ENCODE data around the gene PLA2G2F. TPM values are rescaled to one million over a fixed set of nuclear protein-coding genes. Genes with fewer than 3 reads are reported as not detected.

Gene PLA2G2F
- total and polyA plus RNA-seq, 2 donors = 0.47 to 7.2 TPM

DNA sequence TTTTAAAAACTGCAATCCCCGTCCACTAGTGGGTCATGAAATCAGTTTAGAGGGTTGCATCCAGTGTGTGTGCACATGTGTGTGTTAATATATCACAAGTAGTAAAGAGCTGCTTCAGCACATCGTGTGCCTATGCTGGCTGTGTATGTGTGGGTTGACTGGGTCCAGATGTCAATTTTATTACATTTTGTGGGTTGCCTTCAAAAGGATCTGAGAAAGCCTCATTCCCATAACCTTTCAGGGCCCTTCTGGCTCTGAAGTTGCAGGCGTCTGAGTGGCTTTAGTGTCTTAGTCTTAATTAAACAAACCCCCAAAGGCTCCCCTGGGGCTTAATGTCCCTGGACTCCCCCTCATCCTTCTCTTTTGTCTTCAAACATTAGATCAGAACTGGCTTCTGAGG, 39.6 kb upstream of the PLA2G2F start:
- Histone ChIP-seq H3K27me3 (ENCODE audit: control insufficient read depth in 2 of 2, insufficient read depth in 1 of 2, low read length in 1 of 2) (no peaks in the 10 kb centered on the region), H3K36me3 (ENCODE audit: control insufficient read depth in 2 of 2, insufficient read depth in 2 of 2, low read length in 1 of 2) (no peaks in the 10 kb centered on the region), H3K4me3 (ENCODE audit: low read length in 2 of 2) (no peak overlapping the region), H3K27ac (ENCODE audit: low read depth in 1 of 2, low read length in 1 of 2) (no peak overlapping the region), H3K9me3 (ENCODE audit: control insufficient read depth in 2 of 2, insufficient read depth in 1 of 2, low read length in 1 of 2) (no peaks in the 10 kb centered on the region), H3K4me1 (ENCODE audit: control insufficient read depth in 2 of 2, insufficient read depth in 2 of 2, low read length in 2 of 2) (no peaks in the 10 kb centered on the region)
- 59% methylated on average over 3 of the region's 3 CpGs for WGBS
- DNase-seq (ENCODE audit: low read depth in 6 of 9, low spot score in 9 of 9) = no peak

DNA sequence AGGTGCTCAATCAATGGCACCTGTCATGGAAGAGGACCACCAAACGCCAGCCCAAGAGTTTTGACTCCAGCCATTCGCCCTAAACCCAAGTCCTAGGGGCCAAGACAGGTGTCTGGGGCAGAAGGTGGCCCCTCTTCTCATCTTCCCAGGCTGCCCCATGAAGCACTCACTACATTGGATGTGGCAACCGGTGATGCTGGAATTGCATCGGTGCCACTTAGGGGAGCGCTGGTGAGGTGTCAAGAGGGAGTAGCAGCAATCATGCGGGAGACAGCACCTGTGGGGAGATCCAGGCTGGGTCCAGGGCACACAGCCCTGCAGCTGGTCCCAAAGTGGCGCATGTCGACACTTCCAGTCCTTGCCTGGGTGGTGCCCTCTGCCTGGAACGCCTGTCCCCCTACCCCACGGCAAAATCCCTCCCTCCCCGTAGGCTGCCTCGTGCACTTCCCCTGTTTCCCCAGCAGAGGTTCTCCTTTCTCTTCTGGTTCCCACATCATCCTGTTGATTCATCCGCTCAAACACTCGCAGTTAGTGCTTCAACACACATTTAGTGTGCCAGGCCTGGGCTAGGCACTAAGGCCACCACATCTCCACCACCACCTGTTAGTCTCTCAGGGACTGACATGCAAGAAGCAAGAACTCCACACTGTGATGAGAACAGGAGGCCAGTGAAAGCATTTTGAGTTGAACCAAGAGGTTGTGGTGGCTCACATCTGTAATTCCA, 38.3 kb upstream of the PLA2G2F start:
- WGBS = 48% methylated on average over 14 of the region's 14 CpGs
- H3K4me1 ChIP-seq (ENCODE audit: control insufficient read depth in 2 of 2, insufficient read depth in 2 of 2, low read length in 2 of 2) = no peaks in the 10 kb centered on the region
- H3K4me3 ChIP-seq (ENCODE audit: low read length in 2 of 2) = no peak overlapping the region
- no peaks in the 10 kb centered on the region for H3K36me3 ChIP-seq (ENCODE audit: control insufficient read depth in 2 of 2, insufficient read depth in 2 of 2, low read length in 1 of 2)
- no peaks in the 10 kb centered on the region for H3K9me3 ChIP-seq (ENCODE audit: control insufficient read depth in 2 of 2, insufficient read depth in 1 of 2, low read length in 1 of 2)
- DNase-seq (ENCODE audit: low read depth in 6 of 9, low spot score in 9 of 9) = peak in 1 of 9 donors; percentile 3
- H3K27me3 ChIP-seq (ENCODE audit: control insufficient read depth in 2 of 2, insufficient read depth in 1 of 2, low read length in 1 of 2) = no peaks in the 10 kb centered on the region
- no peak overlapping the region for H3K27ac ChIP-seq (ENCODE audit: low read depth in 1 of 2, low read length in 1 of 2)

DNA sequence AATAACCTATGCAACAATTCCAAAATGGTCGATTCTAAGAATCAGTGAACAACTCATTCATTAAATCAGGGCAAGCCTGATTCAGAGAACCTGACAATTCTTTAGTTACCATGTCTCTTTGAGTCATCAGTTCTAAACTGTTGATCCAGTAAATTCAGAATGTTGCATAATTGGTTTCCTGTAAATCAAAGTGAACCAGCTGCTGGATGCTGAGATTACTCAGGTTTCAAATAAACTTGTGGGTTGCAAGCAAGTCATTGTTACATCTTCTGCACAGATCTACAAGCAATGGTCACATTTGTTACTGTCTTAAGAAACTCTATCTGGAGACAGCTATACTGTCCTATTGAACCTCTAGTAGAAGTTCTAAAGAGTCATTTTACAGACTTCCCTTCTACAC, 36.2 kb upstream of the PLA2G2F start:
- Histone ChIP-seq H3K27me3 (ENCODE audit: control insufficient read depth in 2 of 2, insufficient read depth in 1 of 2, low read length in 1 of 2) (no peaks in the 10 kb centered on the region), H3K27ac (ENCODE audit: low read depth in 1 of 2, low read length in 1 of 2) (no peak overlapping the region), H3K9me3 (ENCODE audit: control insufficient read depth in 2 of 2, insufficient read depth in 1 of 2, low read length in 1 of 2) (no peaks in the 10 kb centered on the region), H3K4me1 (ENCODE audit: control insufficient read depth in 2 of 2, insufficient read depth in 2 of 2, low read length in 2 of 2) (no peaks in the 10 kb centered on the region), H3K36me3 (ENCODE audit: control insufficient read depth in 2 of 2, insufficient read depth in 2 of 2, low read length in 1 of 2) (no peaks in the 10 kb centered on the region), H3K4me3 (ENCODE audit: low read length in 2 of 2) (no peak overlapping the region)
- peak in 1 of 9 donors; percentile 7 for DNase-seq (ENCODE audit: low read depth in 6 of 9, low spot score in 9 of 9)
- WGBS = 90% methylated on average over 1 of the region's 1 CpG

DNA sequence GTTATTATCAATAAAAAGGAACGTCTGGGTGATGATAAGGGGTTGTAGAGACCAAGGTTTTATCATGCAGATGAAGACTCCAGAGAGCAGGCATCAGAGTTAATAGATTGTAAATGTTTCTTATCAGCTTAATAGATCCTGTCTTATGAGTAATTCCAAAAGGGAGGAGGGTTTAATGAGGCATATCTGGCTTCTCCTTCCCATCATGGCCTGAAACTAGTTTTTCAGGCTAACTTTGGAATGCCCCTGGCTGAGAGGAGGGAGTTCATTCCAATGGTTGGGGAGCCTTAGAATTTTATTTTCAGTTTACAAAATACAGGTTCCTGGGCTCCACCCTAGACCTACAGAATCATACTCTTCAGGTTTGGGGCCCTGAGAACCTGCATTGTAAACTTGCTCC, 33.3 kb upstream of the PLA2G2F start:
- 73% methylated on average over 1 of the region's 1 CpG for WGBS
- H3K27me3 ChIP-seq (ENCODE audit: control insufficient read depth in 2 of 2, insufficient read depth in 1 of 2, low read length in 1 of 2) = no peaks in the 10 kb centered on the region
- H3K27ac ChIP-seq (ENCODE audit: low read depth in 1 of 2, low read length in 1 of 2) = no peak overlapping the region
- H3K4me1 ChIP-seq (ENCODE audit: control insufficient read depth in 2 of 2, insufficient read depth in 2 of 2, low read length in 2 of 2) = no peaks in the 10 kb centered on the region
- H3K36me3 ChIP-seq (ENCODE audit: control insufficient read depth in 2 of 2, insufficient read depth in 2 of 2, low read length in 1 of 2) = no peaks in the 10 kb centered on the region
- H3K4me3 ChIP-seq (ENCODE audit: low read length in 2 of 2) = no peak overlapping the region
- DNase-seq (ENCODE audit: low read depth in 6 of 9, low spot score in 9 of 9) = no peak
- no peaks in the 10 kb centered on the region for H3K9me3 ChIP-seq (ENCODE audit: control insufficient read depth in 2 of 2, insufficient read depth in 1 of 2, low read length in 1 of 2)

DNA sequence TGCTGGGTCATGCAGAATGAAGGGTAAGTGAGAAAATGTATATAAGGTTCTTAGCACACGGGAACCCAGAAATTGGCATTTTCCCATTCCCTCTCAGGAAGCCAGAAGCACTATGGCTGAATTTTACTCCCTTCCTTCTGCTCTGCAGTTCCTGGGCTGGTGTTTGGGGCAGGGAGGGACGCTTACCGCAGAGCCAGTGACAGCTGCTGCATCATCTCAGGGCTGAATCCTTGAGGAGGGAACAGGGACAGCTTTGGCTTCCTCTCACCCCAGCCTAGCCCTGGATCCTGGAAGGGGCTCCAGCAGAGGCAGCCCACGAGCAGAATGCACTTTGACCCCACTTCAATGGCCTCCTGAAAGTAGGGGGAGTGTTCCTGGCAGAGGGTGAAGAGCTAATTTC, 31.8 kb upstream of the PLA2G2F start:
- Histone ChIP-seq H3K9me3 (ENCODE audit: control insufficient read depth in 2 of 2, insufficient read depth in 1 of 2, low read length in 1 of 2) (no peaks in the 10 kb centered on the region), H3K36me3 (ENCODE audit: control insufficient read depth in 2 of 2, insufficient read depth in 2 of 2, low read length in 1 of 2) (no peaks in the 10 kb centered on the region), H3K27ac (ENCODE audit: low read depth in 1 of 2, low read length in 1 of 2) (peak overlapping the region in 1 of 2 donors; percentile 18), H3K4me3 (ENCODE audit: low read length in 2 of 2) (no peak overlapping the region), H3K4me1 (ENCODE audit: control insufficient read depth in 2 of 2, insufficient read depth in 2 of 2, low read length in 2 of 2) (no peaks in the 10 kb centered on the region), H3K27me3 (ENCODE audit: control insufficient read depth in 2 of 2, insufficient read depth in 1 of 2, low read length in 1 of 2) (no peaks in the 10 kb centered on the region)
- WGBS = 77% methylated on average over 4 of the region's 4 CpGs
- no peak for DNase-seq (ENCODE audit: low read depth in 6 of 9, low spot score in 9 of 9)

DNA sequence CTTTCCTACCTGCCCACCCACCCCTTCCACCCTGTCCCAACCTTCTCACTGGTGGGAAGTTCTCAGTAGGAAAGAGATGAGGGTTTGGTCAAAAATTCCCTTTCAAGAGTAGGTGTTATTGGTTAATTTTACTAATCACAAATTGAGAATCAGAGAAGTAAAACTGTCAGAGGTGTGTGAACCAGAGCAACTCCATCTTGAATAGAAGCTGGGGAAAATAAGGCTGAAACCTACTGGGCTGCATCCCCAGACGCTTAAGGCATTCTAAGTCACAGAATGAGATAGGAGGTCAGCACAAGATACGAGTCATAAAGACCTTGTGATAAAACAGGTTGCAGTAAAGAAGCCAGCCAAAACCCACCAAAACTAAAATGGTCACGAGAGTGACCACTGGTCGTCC, 31.3 kb upstream of the PLA2G2F start:
- Histone ChIP-seq H3K27ac (ENCODE audit: low read depth in 1 of 2, low read length in 1 of 2) (peak overlapping the region in 1 of 2 donors; percentile 18), H3K4me1 (ENCODE audit: control insufficient read depth in 2 of 2, insufficient read depth in 2 of 2, low read length in 2 of 2) (no peaks in the 10 kb centered on the region), H3K36me3 (ENCODE audit: control insufficient read depth in 2 of 2, insufficient read depth in 2 of 2, low read length in 1 of 2) (no peaks in the 10 kb centered on the region), H3K27me3 (ENCODE audit: control insufficient read depth in 2 of 2, insufficient read depth in 1 of 2, low read length in 1 of 2) (no peaks in the 10 kb centered on the region), H3K4me3 (ENCODE audit: low read length in 2 of 2) (no peak overlapping the region), H3K9me3 (ENCODE audit: control insufficient read depth in 2 of 2, insufficient read depth in 1 of 2, low read length in 1 of 2) (no peaks in the 10 kb centered on the region)
- no peak for DNase-seq (ENCODE audit: low read depth in 6 of 9, low spot score in 9 of 9)
- WGBS = 83% methylated on average over 4 of the region's 4 CpGs

DNA sequence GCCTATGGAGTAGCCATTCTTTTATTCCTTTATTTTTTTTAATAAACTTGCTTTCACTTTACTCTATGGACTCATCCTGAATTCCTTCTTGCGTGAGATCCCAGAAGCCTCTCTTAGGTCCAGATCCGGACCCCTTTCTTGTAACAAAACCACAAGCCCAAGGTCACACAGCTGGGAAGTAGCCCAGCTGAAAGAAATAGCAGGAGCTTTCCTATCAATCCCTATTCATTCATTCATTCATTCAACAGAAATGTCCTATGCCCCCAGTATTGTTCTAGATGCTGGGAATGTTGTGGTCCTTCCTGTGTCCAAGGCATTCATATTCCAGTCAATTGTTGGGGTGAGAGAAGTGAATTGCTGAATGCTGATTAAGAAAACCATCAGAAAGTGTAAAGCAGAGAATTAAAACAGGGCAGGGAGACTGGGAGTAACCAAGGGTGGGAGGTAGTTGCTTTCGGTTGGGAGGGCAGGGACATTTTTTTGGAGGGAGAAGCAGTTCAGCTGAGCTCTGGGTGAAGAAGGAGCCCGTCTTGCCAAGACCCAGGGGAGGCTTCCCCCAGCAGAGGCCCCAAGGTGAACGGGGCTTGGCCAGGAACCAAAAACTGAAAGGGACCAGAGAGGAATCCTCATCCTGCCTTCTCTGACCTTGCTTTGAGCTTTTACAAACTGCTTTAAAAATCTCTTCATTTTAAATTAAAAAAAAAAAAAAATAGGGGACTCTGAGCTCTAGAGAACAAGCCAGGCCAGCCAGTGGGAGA, 30.6 kb upstream of the PLA2G2F start:
- H3K4me3 ChIP-seq (ENCODE audit: low read length in 2 of 2) = no peak overlapping the region
- no peaks in the 10 kb centered on the region for H3K36me3 ChIP-seq (ENCODE audit: control insufficient read depth in 2 of 2, insufficient read depth in 2 of 2, low read length in 1 of 2)
- H3K4me1 ChIP-seq (ENCODE audit: control insufficient read depth in 2 of 2, insufficient read depth in 2 of 2, low read length in 2 of 2) = no peaks in the 10 kb centered on the region
- no peak for DNase-seq (ENCODE audit: low read depth in 6 of 9, low spot score in 9 of 9)
- H3K9me3 ChIP-seq (ENCODE audit: control insufficient read depth in 2 of 2, insufficient read depth in 1 of 2, low read length in 1 of 2) = no peaks in the 10 kb centered on the region
- 66% methylated on average over 5 of the region's 5 CpGs for WGBS
- no peaks in the 10 kb centered on the region for H3K27me3 ChIP-seq (ENCODE audit: control insufficient read depth in 2 of 2, insufficient read depth in 1 of 2, low read length in 1 of 2)
- H3K27ac ChIP-seq (ENCODE audit: low read depth in 1 of 2, low read length in 1 of 2) = no peak overlapping the region

DNA sequence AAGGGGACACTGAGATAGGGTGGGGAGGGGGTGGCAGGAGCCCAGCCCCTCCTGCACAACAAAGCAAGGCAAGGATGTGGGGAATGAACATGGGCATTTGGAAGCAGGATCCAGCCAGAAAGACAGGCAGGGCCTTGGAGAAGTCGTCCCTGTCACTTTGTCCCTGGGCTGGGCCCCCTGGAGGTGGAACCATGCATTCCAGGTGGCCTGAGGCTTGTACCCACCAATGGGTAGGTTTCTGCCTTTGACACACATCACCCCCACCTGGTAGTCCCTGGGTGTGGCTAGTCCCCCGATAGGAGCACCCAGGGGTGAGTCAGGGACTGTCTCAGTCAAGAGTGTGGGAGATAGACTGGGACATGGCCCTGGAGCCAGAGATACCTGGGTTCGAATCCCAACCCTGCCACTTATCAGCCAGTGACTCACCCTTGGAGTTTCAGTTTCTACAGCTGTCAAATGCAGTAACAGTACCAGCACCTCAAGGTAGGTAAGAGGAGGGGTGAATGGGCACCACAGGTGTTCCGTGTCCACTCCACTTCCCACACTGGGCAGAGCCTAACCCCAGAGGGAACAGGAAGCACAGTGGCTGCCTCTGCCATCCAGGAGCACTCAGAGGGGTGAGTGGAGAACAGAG, 29.8 kb upstream of the PLA2G2F start:
- no peak overlapping the region for H3K4me3 ChIP-seq (ENCODE audit: low read length in 2 of 2)
- no peaks in the 10 kb centered on the region for H3K36me3 ChIP-seq (ENCODE audit: control insufficient read depth in 2 of 2, insufficient read depth in 2 of 2, low read length in 1 of 2)
- no peaks in the 10 kb centered on the region for H3K27me3 ChIP-seq (ENCODE audit: control insufficient read depth in 2 of 2, insufficient read depth in 1 of 2, low read length in 1 of 2)
- no peak for DNase-seq (ENCODE audit: low read depth in 6 of 9, low spot score in 9 of 9)
- no peaks in the 10 kb centered on the region for H3K4me1 ChIP-seq (ENCODE audit: control insufficient read depth in 2 of 2, insufficient read depth in 2 of 2, low read length in 2 of 2)
- no peak overlapping the region for H3K27ac ChIP-seq (ENCODE audit: low read depth in 1 of 2, low read length in 1 of 2)
- no peaks in the 10 kb centered on the region for H3K9me3 ChIP-seq (ENCODE audit: control insufficient read depth in 2 of 2, insufficient read depth in 1 of 2, low read length in 1 of 2)
- 89% methylated on average over 4 of the region's 4 CpGs for WGBS

DNA sequence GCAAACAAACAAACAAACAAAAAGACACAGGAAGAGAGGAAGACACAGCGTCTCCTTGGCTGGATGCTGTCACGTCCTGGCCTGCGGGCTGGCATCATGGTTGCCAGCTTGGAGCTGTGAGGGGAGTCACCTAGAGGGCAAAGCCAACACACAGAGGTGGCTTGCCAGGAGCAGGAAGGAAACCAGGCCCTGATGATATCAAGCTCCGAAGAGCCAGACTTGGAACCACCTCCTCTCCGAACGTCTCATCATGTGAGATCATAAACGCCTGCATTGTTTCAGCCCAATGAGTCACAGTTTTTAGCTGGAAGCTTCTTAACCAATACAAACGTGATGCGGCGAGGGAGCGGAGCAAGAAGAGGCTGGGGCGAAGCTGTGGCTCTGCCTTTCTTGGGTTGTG, 28.4 kb upstream of the PLA2G2F start:
- DNase-seq (ENCODE audit: low read depth in 6 of 9, low spot score in 9 of 9) = no peak
- no peaks in the 10 kb centered on the region for H3K36me3 ChIP-seq (ENCODE audit: control insufficient read depth in 2 of 2, insufficient read depth in 2 of 2, low read length in 1 of 2)
- H3K4me3 ChIP-seq (ENCODE audit: low read length in 2 of 2) = no peak overlapping the region
- no peaks in the 10 kb centered on the region for H3K9me3 ChIP-seq (ENCODE audit: control insufficient read depth in 2 of 2, insufficient read depth in 1 of 2, low read length in 1 of 2)
- no peaks in the 10 kb centered on the region for H3K27me3 ChIP-seq (ENCODE audit: control insufficient read depth in 2 of 2, insufficient read depth in 1 of 2, low read length in 1 of 2)
- H3K4me1 ChIP-seq (ENCODE audit: control insufficient read depth in 2 of 2, insufficient read depth in 2 of 2, low read length in 2 of 2) = no peaks in the 10 kb centered on the region
- H3K27ac ChIP-seq (ENCODE audit: low read depth in 1 of 2, low read length in 1 of 2) = no peak overlapping the region
- WGBS = 90% methylated on average over 12 of the region's 12 CpGs
